Parathyroid adenoma (tissue), 2 donors: ENCODE measurements around the gene GRIN2C.
"Not testable (repeated sequence)": the region's sequence is repeated elsewhere in the genome, so short reads cannot be mapped to it uniquely, and the experiment has no call there.

Source experiments
- H2AFZ ChIP-seq: fragments of 300-600 bp; sonication (generic); one replicate; pipeline ENCODE4 v1.7.0; 2017; ENCODE audit warnings: antibody characterized with exemption, mild to moderate bottlenecking
- H3K27ac ChIP-seq: fragments of 300-600 bp; sonication (generic); one replicate; pipeline ENCODE4 v1.7.0; 2017
- H3K27me3 ChIP-seq: fragments of 300-600 bp; sonication (generic); one replicate; pipeline ENCODE4 v1.7.0; 2017; ENCODE audit warnings: low read length; ENCODE audit not compliant: control insufficient read depth, insufficient read depth
- H3K36me3 ChIP-seq: fragments of 300-600 bp; sonication (generic); one replicate; pipeline ENCODE4 v1.7.0; 2017; ENCODE audit warnings: low read length; ENCODE audit not compliant: control insufficient read depth, insufficient read depth
- H3K4me1 ChIP-seq: fragments of 300-600 bp; sonication (generic); one replicate; pipeline ENCODE4 v1.7.0; 2017; ENCODE audit warnings: control low read depth
- H3K4me2 ChIP-seq: fragments of 300-600 bp; sonication (generic); one replicate; pipeline ENCODE4 v1.7.0; 2017; ENCODE audit warnings: low read length
- H3K4me3 ChIP-seq: fragments of 300-600 bp; sonication (generic); one replicate; pipeline ENCODE4 v1.7.0; 2017; ENCODE audit warnings: low read depth, low read length
- H3K79me2 ChIP-seq: fragments of 300-600 bp; sonication (generic); one replicate; pipeline ENCODE4 v1.7.0; 2017; ENCODE audit warnings: control low read depth
- H3K9ac ChIP-seq: fragments of 300-600 bp; sonication (generic); one replicate; pipeline ENCODE4 v1.7.0; 2017; ENCODE audit warnings: mild to moderate bottlenecking
- H3K9me3 ChIP-seq: fragments of 300-600 bp; sonication (generic); one replicate; pipeline ENCODE4 v1.7.0; 2017; ENCODE audit warnings: low read length; ENCODE audit not compliant: control insufficient read depth
- TF ChIP-seq, protein P1 (sequence below): fragments of 300-600 bp; sonication (generic); IDR thresholded peaks from one replicate; pipeline ENCODE4 v1.7.0; 2017; ENCODE audit warnings: antibody characterized with exemption, mild to moderate bottlenecking
- donor health status: primary hyperparathyroidism.

GRIN2C gene

DNA sequence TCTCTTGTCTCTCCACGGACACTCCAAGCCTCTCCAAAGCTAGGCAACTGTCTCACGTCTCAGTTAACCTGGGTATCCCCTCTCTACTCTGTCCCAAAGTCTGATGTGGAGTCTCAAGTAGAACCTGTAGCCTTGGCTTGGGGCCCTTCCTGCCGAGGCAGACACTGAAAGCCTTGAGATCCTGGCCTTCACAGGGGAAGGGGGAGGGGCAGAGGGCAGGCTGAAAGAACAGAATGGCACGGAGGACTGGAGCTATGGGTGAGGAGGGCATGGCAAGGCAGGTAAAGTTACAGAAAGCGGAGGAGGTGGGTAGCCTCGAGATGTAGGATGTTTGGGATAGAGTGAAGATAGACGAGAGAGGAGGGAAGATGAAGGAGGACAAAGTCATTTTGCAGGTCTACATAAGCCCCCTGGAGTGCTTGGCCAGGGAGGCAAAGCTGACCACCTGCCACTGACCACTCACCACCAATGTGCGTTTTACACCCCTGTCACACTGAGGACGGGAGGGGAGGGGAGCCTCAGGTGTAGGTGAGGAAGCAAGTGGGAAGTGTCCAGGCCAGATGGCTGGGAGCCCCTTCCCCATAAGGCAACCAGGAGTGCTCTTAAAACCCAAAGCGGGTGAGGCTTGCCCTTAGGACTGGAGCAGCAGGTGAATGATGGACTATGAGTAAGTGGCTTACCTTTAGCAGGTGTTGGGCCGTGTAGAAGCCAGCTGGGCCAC lies 11.8 kb upstream of the GRIN2C start:
- Histone ChIP-seq H3K4me3 (no peak overlapping the region), H3K4me1 (peaks cover 12% of the 10 kb centered on the region), H3K36me3 (no peaks in the 10 kb centered on the region), H3K9ac (no peak overlapping the region), H3K4me2 (no peak overlapping the region), H3K27me3 (no peaks in the 10 kb centered on the region), H3K79me2 (no peaks in the 10 kb centered on the region), H2AFZ (no peak overlapping the region), H3K27ac (no peak overlapping the region), H3K9me3 (no peaks in the 10 kb centered on the region)
- TF ChIP-seq, protein P1, sequence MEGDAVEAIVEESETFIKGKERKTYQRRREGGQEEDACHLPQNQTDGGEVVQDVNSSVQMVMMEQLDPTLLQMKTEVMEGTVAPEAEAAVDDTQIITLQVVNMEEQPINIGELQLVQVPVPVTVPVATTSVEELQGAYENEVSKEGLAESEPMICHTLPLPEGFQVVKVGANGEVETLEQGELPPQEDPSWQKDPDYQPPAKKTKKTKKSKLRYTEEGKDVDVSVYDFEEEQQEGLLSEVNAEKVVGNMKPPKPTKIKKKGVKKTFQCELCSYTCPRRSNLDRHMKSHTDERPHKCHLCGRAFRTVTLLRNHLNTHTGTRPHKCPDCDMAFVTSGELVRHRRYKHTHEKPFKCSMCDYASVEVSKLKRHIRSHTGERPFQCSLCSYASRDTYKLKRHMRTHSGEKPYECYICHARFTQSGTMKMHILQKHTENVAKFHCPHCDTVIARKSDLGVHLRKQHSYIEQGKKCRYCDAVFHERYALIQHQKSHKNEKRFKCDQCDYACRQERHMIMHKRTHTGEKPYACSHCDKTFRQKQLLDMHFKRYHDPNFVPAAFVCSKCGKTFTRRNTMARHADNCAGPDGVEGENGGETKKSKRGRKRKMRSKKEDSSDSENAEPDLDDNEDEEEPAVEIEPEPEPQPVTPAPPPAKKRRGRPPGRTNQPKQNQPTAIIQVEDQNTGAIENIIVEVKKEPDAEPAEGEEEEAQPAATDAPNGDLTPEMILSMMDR, result no peak

DNA sequence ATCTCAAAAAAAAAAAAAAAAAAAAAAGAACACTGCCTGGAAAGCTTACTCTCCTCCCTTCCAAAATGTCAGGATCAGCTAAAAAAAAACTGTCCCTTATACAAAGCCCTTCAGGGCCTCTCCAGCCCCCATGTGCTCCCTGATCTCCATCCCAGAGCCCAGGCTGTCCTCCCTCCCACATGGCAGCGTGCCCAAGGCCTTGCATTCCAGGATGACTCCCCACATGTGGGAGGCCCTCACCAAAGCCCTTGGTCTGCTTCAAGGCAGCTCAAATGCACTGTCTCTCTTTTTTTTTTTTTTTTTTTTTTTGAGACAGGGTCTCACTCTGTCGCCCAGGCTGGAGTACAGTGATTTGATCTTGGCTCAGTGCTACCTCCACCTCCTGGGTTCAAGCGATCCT lies 10.8 kb upstream of the GRIN2C start:
- TF ChIP-seq, protein P1, result no peak
- Histone ChIP-seq H2AFZ (no peak overlapping the region), H3K9ac (no peak overlapping the region), H3K79me2 (no peaks in the 10 kb centered on the region), H3K9me3 (no peaks in the 10 kb centered on the region), H3K4me1 (peaks cover 12% of the 10 kb centered on the region), H3K27ac (no peak overlapping the region), H3K27me3 (no peaks in the 10 kb centered on the region), H3K36me3 (no peaks in the 10 kb centered on the region), H3K4me2 (no peak overlapping the region), H3K4me3 (no peak overlapping the region)

DNA sequence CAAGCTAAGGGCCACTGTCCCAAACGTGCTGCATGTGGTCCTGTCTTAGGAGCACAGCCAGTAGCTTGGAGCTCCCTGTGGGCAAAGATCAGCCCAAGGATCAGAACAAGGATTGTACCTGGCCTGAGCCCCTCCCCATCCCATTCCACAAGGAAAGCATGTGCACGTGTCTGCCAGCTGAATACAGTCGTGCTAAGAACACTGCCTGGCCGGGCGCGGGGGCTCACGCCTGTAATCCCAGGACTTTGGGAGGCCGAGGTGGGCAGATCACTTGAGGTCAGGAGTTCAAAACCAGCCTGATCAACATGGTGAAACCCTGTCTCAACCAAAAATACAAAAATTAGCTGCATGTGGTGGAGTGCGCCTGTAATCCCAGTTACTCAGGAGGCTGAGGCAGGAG lies 10.3 kb upstream of the GRIN2C start:
- H3K4me2 ChIP-seq, H2AFZ ChIP-seq, H3K9ac ChIP-seq, H3K4me3 ChIP-seq, H3K79me2 ChIP-seq, H3K36me3 ChIP-seq, H3K9me3 ChIP-seq, H3K27ac ChIP-seq, H3K27me3 ChIP-seq: not testable (repeated sequence)
- H3K4me1 ChIP-seq, result peaks cover 12% of the 10 kb centered on the region

DNA sequence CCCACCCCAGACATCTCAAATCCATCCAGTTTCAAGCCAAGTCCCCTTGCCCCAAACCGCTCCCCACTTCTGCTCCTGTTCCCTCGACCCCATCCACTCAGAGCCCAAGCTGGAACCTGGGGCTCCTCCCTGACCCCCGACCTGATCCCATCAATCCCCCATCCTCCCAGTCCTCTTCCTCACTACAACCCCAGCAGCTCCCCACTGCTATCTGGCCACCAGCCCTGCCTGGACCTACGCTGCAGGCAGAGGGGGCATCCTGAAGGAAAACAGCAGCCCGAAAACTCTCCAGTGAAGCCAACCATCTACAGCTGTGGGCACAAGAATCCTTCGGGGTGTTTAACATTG lies 9.2 kb upstream of the GRIN2C start:
- Histone ChIP-seq H2AFZ (no peak overlapping the region), H3K9ac (no peak overlapping the region)
- TF ChIP-seq, protein P1, result no peak

DNA sequence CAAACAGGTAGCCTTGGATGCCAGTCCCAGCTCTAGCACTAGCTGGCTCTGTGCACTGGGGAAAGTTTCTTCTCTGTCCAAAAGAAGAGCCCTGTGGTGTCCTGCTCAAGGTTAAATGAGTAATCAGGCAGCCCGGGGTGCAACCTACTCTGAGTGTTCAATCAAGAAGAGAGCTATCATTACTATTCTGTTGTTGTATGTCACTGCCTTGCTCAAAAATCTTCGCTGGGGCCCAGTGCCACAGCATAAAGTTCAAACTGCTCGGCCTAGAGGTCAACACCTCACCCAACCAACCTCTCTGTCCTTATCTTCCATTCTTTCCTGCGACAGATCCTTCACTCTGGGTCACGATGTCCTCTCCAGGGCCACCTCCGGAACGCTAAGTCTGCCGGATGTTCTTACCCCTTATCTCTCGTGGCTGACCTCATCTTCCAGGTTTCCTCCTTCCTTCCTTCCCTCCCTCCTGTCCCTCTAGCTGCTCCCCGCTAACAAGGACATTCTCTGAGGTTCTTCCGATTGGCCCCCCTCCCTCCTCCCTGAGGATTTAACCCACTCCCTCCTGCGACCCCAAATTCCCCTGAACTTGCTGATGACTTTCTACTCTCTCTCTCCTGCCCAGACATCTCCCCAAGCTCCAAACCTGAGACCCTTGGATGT lies 8.7 kb upstream of the GRIN2C start:
- Histone ChIP-seq H3K27me3 (no peaks in the 10 kb centered on the region), H3K9me3 (no peaks in the 10 kb centered on the region), H3K4me3 (no peak overlapping the region), H3K4me2 (peak overlapping the region; percentile 1), H3K9ac (no peak overlapping the region), H3K4me1 (peaks cover 8% of the 10 kb centered on the region), H3K27ac (no peak overlapping the region), H3K36me3 (no peaks in the 10 kb centered on the region), H3K79me2 (no peaks in the 10 kb centered on the region), H2AFZ (no peak overlapping the region)
- TF ChIP-seq, protein P1, result no peak

More for the DNA sequence above, 9.2 kb upstream of the GRIN2C start:
- H3K4me1 ChIP-seq, result peaks cover 9% of the 10 kb centered on the region
- no peaks in the 10 kb centered on the region for H3K9me3 ChIP-seq
- H3K27me3 ChIP-seq, result no peaks in the 10 kb centered on the region
- H3K36me3 ChIP-seq, result no peaks in the 10 kb centered on the region
- H3K27ac ChIP-seq, result no peak overlapping the region
- no peak overlapping the region for H3K4me3 ChIP-seq
- no peak overlapping the region for H3K4me2 ChIP-seq
- H3K79me2 ChIP-seq, result no peaks in the 10 kb centered on the region
